Memory B cell (primary cell): ENCODE measurements around the gene CFAP77.

Source experiments
- ATAC-seq: fragments of 150-1000 bp; cut with Tn5 transposase; 2 replicates; pipeline ENCODE4 v1.10.0; 2021; ENCODE audit warnings: low read depth, mild to moderate bottlenecking, moderate library complexity
- DNase-seq, 2 donors: peaks; one replicate each; pipeline ENCODE4 v3.0.0; 2022; ENCODE audit warnings: low spot score in 2 of 2
- H3K27ac Mint-ChIP-seq: one replicate; pipeline ENCODE4 v1.8.0; 2022; ENCODE audit warnings: mild to moderate bottlenecking, moderate library complexity, mixed read lengths
- H3K27me3 Mint-ChIP-seq: one replicate; pipeline ENCODE4 v1.8.0; 2022; ENCODE audit warnings: mixed read lengths
- H3K36me3 Mint-ChIP-seq: one replicate; pipeline ENCODE4 v1.8.0; 2022; ENCODE audit warnings: mild to moderate bottlenecking, mixed read lengths
- H3K4me1 Mint-ChIP-seq: one replicate; pipeline ENCODE4 v1.8.0; 2022; ENCODE audit warnings: mixed read lengths
- H3K4me3 Mint-ChIP-seq: one replicate; pipeline ENCODE4 v1.8.0; 2022; ENCODE audit warnings: mild to moderate bottlenecking, moderate library complexity, mixed read lengths
- H3K9me3 Mint-ChIP-seq: one replicate; pipeline ENCODE4 v1.8.0; 2022; ENCODE audit warnings: mixed read lengths

Gene CFAP77

GRCh38 chr9:132606066-132606465 lies 196.1 kb downstream of the CFAP77 start:
- DNase-seq, result no peak
- ATAC-seq, result no peak
- Mint-ChIP-seq H3K27ac (no peak overlapping the region), H3K4me1 (no peaks in the 10 kb centered on the region), H3K36me3 (peaks cover 59% of the 10 kb centered on the region), H3K9me3 (no peaks in the 10 kb centered on the region), H3K4me3 (no peak overlapping the region), H3K27me3 (no peaks in the 10 kb centered on the region)

GRCh38 chr9:132609184-132609583 lies 199.2 kb downstream of the CFAP77 start:
- H3K4me3 Mint-ChIP-seq, result no peak overlapping the region
- no peaks in the 10 kb centered on the region for H3K4me1 Mint-ChIP-seq
- peaks cover 50% of the 10 kb centered on the region for H3K36me3 Mint-ChIP-seq
- no peak overlapping the region for H3K27ac Mint-ChIP-seq
- DNase-seq (no peak), ATAC-seq (no peak)
- H3K9me3 Mint-ChIP-seq, result no peaks in the 10 kb centered on the region
- H3K27me3 Mint-ChIP-seq, result no peaks in the 10 kb centered on the region

GRCh38 chr9:132609829-132610228 lies 199.8 kb downstream of the CFAP77 start:
- peaks cover 56% of the 10 kb centered on the region for H3K36me3 Mint-ChIP-seq
- no peak for ATAC-seq
- no peaks in the 10 kb centered on the region for H3K27me3 Mint-ChIP-seq
- H3K27ac Mint-ChIP-seq, result no peak overlapping the region
- H3K4me1 Mint-ChIP-seq, result no peaks in the 10 kb centered on the region
- DNase-seq, result no peak
- no peaks in the 10 kb centered on the region for H3K9me3 Mint-ChIP-seq
- no peak overlapping the region for H3K4me3 Mint-ChIP-seq

GRCh38 chr9:132610661-132611060 lies 200.7 kb downstream of the CFAP77 start:
- H3K4me3 Mint-ChIP-seq, result no peak overlapping the region
- DNase-seq (no peak), ATAC-seq (no peak)
- no peaks in the 10 kb centered on the region for H3K9me3 Mint-ChIP-seq
- H3K36me3 Mint-ChIP-seq, result peaks cover 56% of the 10 kb centered on the region
- no peaks in the 10 kb centered on the region for H3K27me3 Mint-ChIP-seq
- H3K27ac Mint-ChIP-seq, result no peak overlapping the region
- no peaks in the 10 kb centered on the region for H3K4me1 Mint-ChIP-seq

GRCh38 chr9:132614324-132614723 lies 204.3 kb downstream of the CFAP77 start:
- no peak overlapping the region for H3K4me3 Mint-ChIP-seq
- no peaks in the 10 kb centered on the region for H3K9me3 Mint-ChIP-seq
- H3K27ac Mint-ChIP-seq, result no peak overlapping the region
- no peak for ATAC-seq
- H3K4me1 Mint-ChIP-seq, result peaks cover 3% of the 10 kb centered on the region
- no peaks in the 10 kb centered on the region for H3K27me3 Mint-ChIP-seq
- peaks cover 61% of the 10 kb centered on the region for H3K36me3 Mint-ChIP-seq
- no peak for DNase-seq

GRCh38 chr9:132615774-132616173 lies 205.8 kb downstream of the CFAP77 start:
- ATAC-seq (no peak), DNase-seq (no peak)
- H3K27me3 Mint-ChIP-seq, result no peaks in the 10 kb centered on the region
- peaks cover 3% of the 10 kb centered on the region for H3K4me1 Mint-ChIP-seq
- H3K36me3 Mint-ChIP-seq, result peaks cover 52% of the 10 kb centered on the region
- H3K27ac Mint-ChIP-seq, result no peak overlapping the region
- H3K4me3 Mint-ChIP-seq, result no peak overlapping the region
- no peaks in the 10 kb centered on the region for H3K9me3 Mint-ChIP-seq

GRCh38 chr9:132616725-132617124 lies 206.7 kb downstream of the CFAP77 start:
- Mint-ChIP-seq H3K9me3 (no peaks in the 10 kb centered on the region), H3K27me3 (no peaks in the 10 kb centered on the region), H3K4me3 (no peak overlapping the region), H3K4me1 (peaks cover 3% of the 10 kb centered on the region), H3K27ac (no peak overlapping the region), H3K36me3 (peaks cover 45% of the 10 kb centered on the region)
- DNase-seq, result no peak
- ATAC-seq, result no peak

- Mint-ChIP-seq H3K27ac (no peak overlapping the region), H3K4me3 (no peak overlapping the region), H3K4me1 (no peaks in the 10 kb centered on the region), H3K9me3 (no peaks in the 10 kb centered on the region), H3K36me3 (peaks cover 25% of the 10 kb centered on the region), H3K27me3 (no peaks in the 10 kb centered on the region)
- DNase-seq, result no peak
- ATAC-seq, result no peak
Measured at GRCh38 chr9:132622159-132622558, 212.1 kb downstream of the CFAP77 start.
